GM20431 (cell line): Measurements from ENCODE around the gene GET3.

ENCODE experiments used
- in situ Hi-C: fragments of 300-500 bp; cut with MseI, MboI; formaldehyde crosslinking; loops from one replicate; pipeline ENCODE4 v1.15.0; 2020; ENCODE audit warnings: low sequenced_read_pairs; ENCODE audit not compliant: unreplicated experiment

The GET3 gene

DNA sequence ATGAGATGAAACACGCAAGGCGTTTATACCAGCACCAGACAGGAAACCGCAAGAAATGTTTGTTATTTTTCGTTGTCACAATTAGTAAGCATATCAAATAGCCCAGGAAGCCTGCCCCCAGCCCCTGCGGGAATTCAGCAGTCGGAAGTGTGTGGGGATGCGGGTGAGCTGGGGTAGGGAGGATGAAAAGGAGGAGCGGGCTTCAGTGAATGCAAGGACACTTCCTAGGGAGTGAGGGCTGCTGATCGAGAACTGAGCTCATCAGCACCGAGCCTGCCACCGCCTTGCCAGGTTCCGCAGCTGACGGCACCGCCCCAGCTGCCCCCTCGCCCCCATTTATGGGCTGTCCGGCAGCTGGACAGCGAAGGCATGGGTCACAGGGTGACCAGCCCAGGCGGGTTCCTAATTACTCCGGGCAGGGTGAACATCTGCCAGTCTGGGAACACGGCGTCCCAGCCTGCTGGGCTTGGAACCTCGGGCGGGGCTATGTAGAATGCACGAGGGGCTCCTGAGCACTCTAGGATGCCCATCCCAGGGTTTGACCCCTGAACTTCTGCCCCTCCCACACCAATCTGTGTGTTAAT, 12.7 kb downstream of the GET3 start:
- in situ Hi-C loops: loop anchor here (10.0 kb wide), 1 partner anchor 95 kb away; no protein-coding TSS in a partner anchor

DNA sequence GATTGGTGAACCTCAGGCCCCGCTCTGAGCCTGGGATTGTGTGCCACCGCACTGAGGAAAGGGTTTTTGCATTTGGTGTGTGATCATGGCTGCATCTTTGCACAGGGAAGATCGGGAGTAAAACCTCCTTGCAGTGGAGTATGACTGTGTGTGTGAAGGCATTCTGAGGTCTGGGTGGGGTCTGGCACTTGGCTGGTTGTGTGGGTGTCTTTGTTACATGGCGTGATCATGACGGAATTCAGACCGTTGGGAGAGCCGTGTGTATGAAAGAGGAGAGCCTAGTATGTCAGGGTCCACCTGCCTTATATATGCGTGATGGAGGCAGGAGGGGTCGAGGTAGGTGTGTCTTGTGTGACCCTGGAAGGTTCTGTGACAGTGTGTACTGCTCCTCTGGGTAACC, 13.6 kb downstream of the GET3 start:
- in situ Hi-C loops: loop anchor here (10.0 kb wide), 1 partner anchor 94 kb away; no protein-coding TSS in a partner anchor

DNA sequence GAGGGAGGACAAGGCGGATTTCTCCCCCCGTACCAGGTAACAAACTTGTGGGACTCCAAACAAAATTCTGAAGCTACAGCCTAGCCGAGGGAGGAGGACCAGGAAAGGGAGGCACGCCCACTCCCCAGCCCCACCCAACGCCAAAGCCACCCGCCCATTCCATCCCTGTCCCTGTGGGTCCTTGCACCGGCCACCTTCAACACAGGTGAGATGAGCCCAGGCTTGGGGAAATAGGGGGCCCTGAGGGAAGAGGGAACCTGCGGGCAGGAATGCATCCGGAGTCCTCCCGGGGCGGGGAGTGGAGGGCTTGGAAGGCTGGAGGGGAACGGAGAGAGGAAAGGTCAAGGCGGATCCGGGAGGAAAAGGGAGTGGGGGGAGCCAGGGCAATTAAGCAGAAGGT, 14.3 kb downstream of the GET3 start, which contains the start of gene BEST2:
BEST2 (plus strand) TSS at position 157 of the 400 bp plus-strand sequence. CDS start 802 bp downstream, outside the sequence.
- in situ Hi-C loops: loop anchor here (10.0 kb wide), 1 partner anchor 93 kb away; no protein-coding TSS in a partner anchor

DNA sequence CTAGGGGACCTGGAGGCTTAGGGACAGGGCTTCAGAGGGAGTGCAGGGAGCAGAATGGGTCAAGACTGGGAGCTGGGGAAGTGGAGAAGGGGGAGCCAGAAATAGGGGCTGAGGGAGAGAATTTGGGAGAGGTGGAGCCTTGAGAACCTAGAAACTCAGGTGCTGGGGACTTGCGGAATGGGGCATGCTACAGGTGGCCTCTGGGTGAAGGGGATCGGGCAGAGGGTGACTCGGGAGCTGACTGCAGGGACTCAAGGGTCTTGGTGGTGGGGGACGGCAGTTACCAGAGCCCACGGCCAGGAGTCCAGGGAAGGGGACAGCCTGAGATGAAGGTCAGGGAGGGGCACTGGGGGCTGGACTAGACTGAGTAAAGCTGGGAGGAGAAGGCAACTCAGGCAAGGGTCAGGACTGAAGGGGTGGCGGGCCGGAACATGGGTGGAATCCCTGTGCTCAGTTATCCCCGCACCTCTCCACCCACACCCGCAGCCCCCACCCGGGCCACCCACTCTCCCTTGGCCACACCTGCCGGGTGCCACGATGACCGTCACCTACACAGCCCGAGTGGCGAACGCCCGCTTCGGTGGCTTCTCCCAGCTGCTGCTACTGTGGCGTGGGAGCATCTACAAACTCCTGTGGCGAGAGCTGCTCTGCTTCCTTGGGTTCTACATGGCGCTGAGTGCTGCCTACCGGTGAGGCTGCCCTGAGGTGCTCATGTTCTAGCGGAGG, 14.9 kb downstream of the GET3 start:
- in situ Hi-C loops: loop anchor here (10.0 kb wide), 1 partner anchor 93 kb away; no protein-coding TSS in a partner anchor

DNA sequence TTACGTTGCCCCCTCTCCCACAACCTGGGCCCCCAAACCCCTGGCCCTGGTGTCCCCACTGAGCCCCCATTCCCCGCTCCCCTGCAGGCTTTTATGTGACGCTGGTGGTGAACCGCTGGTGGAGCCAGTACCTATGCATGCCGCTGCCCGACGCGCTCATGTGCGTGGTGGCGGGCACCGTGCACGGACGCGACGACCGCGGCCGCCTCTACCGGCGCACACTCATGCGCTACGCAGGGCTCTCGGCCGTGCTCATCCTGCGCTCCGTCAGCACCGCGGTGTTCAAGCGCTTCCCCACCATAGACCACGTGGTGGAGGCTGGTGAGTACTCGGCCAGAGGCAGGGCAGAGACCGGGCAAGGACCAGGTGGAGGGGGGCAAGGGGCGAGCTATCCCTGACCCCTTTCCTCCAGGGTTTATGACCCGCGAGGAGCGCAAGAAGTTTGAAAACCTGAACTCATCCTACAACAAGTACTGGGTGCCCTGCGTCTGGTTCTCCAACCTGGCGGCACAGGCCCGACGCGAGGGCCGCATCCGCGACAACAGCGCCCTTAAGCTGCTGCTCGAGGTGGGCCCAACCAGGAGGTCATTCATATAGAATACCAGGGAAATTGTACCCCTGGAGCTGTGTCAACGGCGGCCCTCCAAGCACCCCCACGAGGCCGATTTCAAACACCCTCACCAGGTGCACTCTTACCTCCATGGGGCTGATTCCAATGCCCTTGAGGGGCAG, 17.3 kb downstream of the GET3 start:
- in situ Hi-C loops: loop anchor here (10.0 kb wide), 1 partner anchor 90 kb away; no protein-coding TSS in a partner anchor

DNA sequence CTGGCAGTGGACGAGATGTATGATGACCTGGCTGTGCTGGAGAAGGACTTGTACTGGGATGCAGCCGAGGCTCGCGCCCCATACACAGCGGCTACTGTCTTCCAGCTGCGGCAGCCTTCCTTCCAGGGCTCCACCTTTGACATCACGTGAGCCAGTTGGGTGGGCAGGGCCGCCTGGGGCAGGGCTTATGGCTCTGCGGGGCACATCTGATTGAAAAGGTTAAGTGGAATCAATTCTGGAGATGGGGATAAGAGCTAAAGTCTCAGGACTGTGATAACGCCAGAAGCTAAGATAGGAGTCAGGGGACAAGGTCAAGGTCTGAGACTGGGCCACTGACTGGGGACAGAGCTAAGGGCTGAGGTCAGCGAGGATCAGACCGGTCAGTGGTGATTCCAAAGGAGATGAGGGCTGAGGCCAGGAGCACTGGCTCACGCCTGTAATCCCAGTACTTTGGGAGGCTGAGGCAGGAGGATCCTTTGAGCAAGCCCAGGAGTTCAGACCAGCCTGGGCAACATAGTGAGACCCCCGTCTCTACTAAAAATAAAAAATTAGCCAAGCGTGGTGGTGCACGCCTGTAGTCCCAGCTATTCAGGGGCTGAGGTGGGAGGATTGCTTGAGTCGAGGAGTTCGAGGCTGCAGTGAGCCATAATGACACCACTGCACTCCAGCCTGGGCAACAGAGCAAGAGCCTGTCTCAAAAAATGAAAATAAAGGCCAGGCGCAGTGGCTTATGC, 19.0 kb downstream of the GET3 start:
- in situ Hi-C loops: loop anchor here (10.0 kb wide), 1 partner anchor 88 kb away; no protein-coding TSS in a partner anchor

DNA sequence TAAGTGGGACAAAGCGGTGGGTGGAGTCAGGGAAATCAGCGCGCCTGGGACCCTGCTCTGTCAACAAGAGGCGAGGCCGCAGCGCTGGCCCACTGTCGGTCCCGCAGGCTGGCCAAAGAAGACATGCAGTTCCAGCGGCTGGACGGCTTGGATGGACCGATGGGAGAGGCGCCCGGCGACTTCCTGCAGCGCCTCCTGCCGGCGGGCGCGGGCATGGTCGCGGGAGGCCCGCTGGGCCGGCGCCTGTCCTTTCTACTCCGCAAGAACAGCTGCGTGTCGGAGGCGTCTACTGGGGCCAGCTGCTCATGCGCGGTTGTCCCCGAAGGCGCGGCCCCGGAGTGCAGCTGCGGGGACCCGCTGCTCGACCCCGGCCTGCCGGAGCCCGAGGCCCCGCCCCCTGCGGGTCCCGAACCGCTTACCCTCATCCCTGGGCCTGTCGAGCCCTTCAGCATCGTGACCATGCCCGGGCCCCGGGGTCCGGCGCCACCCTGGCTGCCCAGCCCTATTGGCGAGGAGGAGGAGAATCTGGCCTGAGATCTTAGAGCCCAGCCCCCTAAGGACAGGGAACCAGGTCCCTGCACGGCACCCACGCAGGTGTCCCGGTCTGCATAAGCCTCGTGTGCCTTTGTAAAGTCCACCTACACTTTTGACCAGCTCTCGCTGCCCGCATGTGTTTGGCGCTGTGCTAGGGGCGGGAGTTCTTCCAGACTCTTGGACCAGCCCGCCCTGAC, 20.4 kb downstream of the GET3 start:
- in situ Hi-C loops: loop anchor here (10.0 kb wide), 1 partner anchor 87 kb away; no protein-coding TSS in a partner anchor

DNA sequence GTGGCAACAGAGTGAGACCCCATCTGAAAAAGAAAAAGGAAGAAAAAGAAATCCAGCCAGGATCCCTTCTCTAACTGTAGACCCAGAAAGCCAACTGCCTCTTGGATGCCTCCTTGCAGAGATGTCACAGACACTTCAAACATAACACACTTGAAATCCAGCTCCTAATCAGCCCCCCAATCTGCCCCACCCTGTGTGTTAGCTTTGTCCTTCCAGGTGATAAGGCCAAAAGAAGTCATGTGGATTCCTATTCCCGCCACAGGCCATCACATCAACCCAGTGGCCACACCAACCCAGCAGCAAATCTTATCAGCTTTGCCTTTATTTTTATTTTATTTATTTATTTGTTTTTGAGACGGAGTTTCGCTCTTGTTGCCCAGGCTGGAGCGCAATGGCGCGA, 22.4 kb downstream of the GET3 start:
- in situ Hi-C loops: loop anchor here (10.0 kb wide), 1 partner anchor 85 kb away; no protein-coding TSS in a partner anchor

DNA sequence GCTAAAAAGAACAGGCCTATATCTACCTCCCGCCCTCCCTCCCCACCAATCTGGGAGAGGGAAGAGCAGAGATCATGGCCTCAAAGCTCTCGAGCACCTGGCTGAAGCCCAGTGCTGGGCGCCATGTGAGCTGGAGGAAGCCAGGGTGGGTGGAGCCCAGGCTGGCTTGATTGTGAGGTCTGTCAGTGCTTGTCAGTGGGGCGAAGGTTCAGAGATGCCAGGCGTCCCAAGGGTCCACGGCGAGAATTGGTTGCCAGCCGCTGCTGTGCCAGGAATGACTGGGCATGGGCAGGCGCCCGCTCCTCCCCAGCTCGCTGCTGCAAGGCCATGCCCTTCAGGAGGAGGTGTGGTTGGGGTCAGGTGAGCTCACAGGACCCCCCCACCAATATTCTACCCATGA, 25.8 kb downstream of the GET3 start:
- in situ Hi-C loops: no loop called here

DNA sequence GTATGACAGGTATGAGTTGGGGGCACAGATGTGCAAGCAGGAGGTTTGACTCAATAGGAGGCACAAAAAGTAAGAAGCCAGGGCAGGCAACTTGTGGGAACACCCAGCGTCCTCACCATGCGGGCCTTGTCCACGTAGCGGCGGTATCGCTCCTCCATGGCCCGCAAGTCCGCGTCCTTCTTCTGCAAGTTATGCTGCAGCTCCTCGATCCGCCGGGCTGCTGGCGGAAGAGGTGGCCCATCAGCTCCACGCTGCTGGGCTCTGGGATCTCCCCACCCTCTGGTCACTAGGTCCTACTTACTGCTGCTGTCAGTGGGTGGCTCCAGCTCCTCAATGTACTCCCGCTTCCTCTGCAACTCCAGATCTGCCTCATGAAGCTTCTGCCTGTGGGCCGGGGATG, 27.4 kb downstream of the GET3 start:
- in situ Hi-C loops: no loop called here

DNA sequence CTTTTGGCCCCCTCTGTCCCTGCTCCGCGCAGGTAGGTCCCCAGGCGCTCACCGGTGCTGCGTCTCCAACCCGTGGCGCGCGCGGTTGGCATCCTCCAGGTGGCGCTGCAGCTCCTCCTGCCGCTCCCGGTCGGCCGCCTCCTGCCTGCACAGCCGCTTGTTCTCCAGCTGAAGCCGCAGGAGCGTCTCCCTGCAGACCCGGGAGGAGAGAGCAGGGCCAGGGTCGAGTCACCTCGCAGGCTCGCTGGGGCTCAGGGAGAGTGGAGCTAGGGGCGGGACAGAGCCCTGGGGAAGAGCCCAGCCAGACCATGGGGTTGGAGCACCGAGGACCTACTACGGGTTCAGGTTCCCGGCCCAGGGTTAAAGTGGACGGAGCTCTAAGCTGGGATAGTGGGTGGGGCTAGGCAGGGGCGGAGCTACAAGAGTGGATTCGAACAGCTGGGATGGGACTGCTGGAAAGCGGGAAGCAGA, 28.8 kb downstream of the GET3 start:
- in situ Hi-C loops: no loop called here

DNA sequence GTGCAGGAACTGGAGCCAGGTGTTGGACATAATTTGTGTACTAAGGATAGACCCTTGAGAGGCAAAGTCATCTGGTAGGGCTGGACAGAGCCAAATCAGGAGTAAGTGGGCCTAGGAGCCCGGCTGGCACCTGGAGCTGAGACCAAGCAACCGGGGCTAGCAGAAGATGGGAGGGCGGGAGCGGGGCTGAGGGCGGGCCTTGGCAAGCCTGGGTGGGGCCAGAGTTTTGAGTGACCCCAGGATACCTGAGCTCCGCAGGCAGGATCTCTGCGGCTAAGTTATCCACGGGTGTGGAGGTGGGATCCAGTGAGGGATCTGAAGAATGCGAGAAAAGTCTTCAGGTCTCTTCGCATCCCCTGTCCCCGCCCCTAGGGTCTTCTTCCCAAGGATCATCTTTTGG, 29.9 kb downstream of the GET3 start:
- in situ Hi-C loops: no loop called here

DNA sequence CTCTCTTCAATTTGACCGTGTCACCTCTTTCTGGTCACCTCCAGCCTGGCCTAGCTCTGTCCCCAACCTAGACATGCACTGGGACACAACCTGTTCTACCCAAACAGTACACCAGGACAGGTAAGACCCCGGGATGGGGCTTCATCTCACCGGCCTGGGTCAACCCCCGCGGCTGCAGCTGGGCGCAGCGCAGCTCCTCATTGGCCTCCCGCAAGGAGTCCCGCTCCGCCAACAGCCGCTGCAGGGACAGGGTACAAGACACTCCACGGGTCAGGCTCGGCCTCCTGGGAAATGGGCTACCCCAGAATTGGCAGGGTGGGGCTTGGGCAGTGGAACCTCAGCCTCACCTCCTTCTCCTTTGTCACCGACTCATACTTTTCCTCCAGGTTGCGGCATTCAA, 30.4 kb downstream of the GET3 start:
- in situ Hi-C loops: no loop called here

DNA sequence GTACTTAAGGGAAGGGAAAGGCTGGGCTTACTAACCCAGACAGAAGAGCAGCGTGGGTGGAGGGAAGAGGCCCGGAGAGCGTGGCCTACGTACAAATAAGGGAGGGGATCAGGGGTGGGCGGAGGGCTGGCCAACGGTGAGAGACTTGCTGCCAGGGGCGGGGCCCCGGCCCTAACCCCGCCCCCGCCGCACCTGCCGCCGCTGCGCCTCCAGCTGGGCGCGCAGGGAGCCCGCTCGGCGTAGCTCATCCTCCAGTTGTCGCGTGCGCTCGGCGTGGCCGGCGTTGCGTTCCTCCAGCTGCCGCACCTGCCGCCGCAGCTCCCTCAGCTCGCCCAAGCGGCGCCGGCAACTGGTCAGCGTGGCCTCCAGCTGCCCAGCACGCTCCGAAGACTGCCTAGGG, 32.4 kb downstream of the GET3 start:
- in situ Hi-C loops: no loop called here

DNA sequence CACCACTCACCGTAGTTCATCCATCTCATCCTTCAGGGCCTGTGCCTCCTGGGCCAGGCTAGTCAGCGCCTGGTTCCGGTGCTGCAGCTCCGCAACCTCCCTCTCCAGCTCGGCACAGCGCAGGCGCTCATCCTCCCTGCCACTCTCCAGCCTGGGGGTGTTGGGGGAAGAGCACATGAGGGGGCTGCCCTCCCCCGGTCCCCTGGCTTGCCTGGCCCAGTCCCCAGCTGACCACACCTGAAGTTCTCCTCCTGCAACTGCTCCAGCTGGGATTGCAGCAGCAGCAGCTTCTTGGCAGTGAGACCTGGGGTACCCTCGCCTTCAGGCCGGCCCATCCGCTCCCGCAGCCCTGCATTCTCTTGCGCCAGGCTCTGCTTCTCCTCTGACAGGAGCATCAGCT, 33.6 kb downstream of the GET3 start:
- in situ Hi-C loops: no loop called here

DNA sequence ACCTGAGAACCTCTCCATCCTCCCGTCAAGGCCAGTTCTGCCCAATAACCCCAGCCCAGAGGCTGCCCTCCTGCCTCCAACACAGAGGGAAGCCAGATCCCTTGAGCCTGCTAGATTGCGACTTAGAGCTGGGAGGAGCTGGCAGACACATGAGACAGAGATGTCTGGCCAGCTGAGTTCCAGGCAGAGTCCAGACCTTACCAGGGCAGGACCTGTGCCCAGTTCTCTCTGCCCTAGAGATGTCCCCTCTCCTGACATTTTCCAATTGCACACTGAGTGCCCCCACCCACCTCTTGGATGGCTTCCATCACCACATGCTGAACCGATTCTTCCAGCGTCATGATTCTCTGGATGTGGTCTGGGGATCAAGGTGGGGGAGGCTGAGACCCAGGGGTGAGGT, 35.0 kb downstream of the GET3 start:
- in situ Hi-C loops: no loop called here

DNA sequence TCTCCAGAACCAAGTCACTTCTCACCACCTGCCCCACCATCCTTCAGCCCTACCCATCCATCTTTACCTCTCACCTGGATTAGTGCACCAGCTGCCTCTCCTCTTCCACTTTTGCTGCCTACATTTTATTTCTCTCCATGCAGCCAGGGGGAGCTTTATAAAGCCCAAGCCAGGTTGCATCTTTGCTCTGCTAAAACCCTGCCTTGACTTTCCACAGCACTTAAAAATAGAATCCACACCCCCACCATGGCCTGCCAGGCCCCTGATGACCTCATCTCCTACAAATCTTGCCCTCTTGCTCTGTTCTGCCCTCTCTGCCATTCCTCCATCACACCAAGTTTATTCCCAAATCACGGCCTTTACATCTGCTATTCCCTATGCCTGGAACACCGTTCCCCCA, 36.3 kb downstream of the GET3 start:
- in situ Hi-C loops: no loop called here

DNA sequence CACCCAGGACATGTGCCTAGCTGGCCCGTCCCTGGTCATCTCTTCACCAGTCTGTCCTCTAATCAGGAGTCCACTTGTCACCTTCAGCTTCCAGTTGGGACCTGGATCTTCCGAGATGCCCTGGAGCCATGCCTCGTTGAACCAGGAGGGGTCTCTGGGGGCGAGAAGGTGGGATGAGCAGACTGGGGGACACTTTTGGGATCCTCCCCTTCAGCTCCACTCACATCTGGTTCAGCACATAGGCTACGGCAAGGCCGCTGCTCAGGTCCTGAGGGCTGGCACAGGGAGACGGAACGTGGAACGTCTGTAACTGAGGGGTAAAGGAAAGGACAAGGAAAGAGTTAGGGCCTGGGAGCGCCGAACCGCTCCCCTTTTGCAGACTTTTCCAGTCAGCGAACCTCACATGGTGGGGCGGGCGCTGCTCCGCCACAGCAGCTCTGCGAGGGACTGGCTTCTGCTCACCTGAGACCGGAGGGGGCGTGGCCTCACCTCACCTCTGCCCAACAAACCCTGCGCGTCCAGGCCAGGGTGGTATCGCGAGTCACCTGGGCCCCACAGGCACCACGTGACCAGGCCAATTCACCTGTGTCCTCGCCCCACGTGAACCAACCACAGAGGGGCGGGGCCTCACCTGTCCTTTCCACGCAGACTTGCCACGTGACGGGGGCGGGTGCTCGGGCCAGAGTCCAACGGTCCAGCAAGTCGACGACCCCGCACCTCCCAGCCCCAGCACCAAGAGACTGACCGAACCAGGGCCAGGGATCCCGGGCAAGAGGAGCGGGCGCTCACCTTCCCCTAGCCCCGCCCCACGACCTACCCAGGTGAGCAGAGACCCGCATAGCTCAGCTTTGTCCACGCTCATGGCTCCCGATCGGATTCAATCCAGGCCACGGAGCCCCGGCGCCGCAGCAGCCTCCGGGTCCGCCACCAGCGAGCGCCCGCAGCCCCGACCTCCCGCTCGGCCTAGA, 37.6 kb downstream of the GET3 start, which contains the start of gene HOOK2:
HOOK2 (minus strand) TSS at position 965 of the 968 bp plus-strand sequence; CDS start at position 862, 103 bp downstream.
- in situ Hi-C loops: no loop called here
